Muscle layer of duodenum (tissue), 2 donors: ENCODE measurements around the gene PTPRD.

Source experiments
- H3K27ac ChIP-seq: one replicate; pipeline ENCODE4 v1.7.0; 2013; ENCODE audit warnings: mild to moderate bottlenecking, low read length
- H3K27me3 ChIP-seq: one replicate; pipeline ENCODE4 v1.7.0; 2013; ENCODE audit warnings: low read depth, mild to moderate bottlenecking, control low read depth, low read length
- H3K36me3 ChIP-seq, 2 donors: one replicate each; pipeline ENCODE4 v1.7.0; 2013; ENCODE audit warnings: low read length in 2 of 2, control low read depth in 1 of 2, mild to moderate bottlenecking in 1 of 2; ENCODE audit not compliant: insufficient read depth in 2 of 2, control insufficient read depth in 1 of 2
- H3K4me1 ChIP-seq, 2 donors: one replicate each; pipeline ENCODE4 v1.7.0; 2013; ENCODE audit warnings: low read length in 2 of 2, mild to moderate bottlenecking in 2 of 2, control low read depth in 1 of 2, moderate library complexity in 1 of 2; ENCODE audit not compliant: insufficient read depth in 2 of 2, control insufficient read depth in 1 of 2
- H3K4me3 ChIP-seq, 2 donors: one replicate each; pipeline ENCODE4 v1.7.0; 2013; ENCODE audit warnings: low read length in 2 of 2, low read depth in 1 of 2, mild to moderate bottlenecking in 1 of 2
- H3K9me3 ChIP-seq, 2 donors: one replicate each; pipeline ENCODE4 v1.7.0; 2013; ENCODE audit warnings: low read length in 2 of 2, control low read depth in 1 of 2, mild to moderate bottlenecking in 1 of 2; ENCODE audit not compliant: control insufficient read depth in 1 of 2
- donor health status: healthy.

PTPRD gene

DNA sequence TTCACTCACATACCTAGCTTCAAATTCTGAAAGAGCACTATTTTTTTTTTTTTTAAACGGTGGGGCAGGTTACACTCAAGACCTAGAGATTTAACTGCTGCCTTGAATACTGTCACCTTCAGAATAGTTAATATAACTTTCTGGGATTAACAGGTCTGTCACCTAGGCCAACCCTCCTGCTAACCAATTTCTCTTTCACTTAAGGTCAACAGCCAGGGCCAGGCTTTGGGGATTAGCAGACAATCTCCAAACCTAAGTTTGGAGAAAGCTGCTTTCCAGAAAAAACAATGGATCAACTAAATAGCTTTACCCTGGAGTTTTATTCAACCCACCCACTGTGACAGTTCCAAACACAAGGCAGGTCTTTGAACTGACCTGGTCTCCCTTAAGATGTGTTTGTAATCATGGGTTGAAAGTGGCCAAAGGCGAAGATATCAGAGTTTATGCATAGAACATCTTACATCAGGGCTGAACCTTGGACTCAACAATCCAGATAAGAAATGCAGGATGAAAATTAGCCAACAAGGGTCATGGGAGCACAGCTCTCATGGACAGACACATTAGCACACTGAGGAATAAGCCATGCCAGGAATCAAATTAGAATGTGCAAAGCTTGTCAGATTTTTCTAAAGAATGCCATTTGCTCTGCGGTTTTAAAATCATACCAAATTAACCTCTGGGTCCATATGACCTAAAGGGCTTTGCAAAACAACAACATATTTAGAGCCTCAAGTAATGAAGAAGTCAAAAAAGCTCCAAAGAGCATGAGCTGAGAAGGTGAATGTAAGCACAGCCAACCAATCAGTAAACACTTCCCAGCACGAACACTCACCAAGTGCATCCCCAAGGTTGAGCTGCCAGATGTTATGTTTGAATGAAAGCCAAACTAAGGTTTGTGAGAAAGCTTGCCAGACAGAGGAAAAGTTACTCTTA is 2274.7 kb downstream of the PTPRD start:
- H3K27ac ChIP-seq: no peak overlapping the region
- no peaks in the 10 kb centered on the region for H3K9me3 ChIP-seq
- H3K36me3 ChIP-seq: no peaks in the 10 kb centered on the region
- peaks cover 0 to 8% of the 10 kb centered on the region in 2 donors for H3K4me1 ChIP-seq
- no peaks in the 10 kb centered on the region for H3K27me3 ChIP-seq
- H3K4me3 ChIP-seq: no peak overlapping the region

DNA sequence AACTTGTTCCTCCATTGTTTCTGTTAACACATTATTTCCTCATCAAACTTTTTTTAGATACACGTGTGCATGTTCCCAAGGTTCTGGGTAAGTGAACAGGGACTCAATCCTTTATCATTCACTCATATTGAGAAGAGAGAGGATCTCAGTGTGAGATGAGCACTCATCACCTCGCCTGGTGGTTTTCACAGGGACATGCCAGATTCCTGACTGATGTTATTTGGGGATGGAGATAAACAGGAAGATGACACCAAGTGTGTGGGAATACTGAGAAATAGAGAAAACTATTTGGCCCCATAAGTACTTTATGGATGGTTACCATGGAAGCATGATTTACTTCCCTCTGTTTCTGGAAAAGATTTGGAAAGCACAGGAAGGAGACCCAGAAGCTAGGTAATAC is 2279.9 kb downstream of the PTPRD start:
- Histone ChIP-seq H3K9me3 (no peaks in the 10 kb centered on the region), H3K4me1 (no peaks in the 10 kb centered on the region), H3K36me3 (no peaks in the 10 kb centered on the region), H3K27ac (no peak overlapping the region), H3K4me3 (no peak overlapping the region), H3K27me3 (no peaks in the 10 kb centered on the region)

- no peak overlapping the region for H3K27ac ChIP-seq
- H3K9me3 ChIP-seq: no peaks in the 10 kb centered on the region
- H3K4me1 ChIP-seq: no peaks in the 10 kb centered on the region
- H3K27me3 ChIP-seq: no peaks in the 10 kb centered on the region
- H3K36me3 ChIP-seq: no peaks in the 10 kb centered on the region
- H3K4me3 ChIP-seq: no peak overlapping the region
These were observed 2280.5 kb downstream of the PTPRD start for GRCh38 chr9:8332331-8332650.

DNA sequence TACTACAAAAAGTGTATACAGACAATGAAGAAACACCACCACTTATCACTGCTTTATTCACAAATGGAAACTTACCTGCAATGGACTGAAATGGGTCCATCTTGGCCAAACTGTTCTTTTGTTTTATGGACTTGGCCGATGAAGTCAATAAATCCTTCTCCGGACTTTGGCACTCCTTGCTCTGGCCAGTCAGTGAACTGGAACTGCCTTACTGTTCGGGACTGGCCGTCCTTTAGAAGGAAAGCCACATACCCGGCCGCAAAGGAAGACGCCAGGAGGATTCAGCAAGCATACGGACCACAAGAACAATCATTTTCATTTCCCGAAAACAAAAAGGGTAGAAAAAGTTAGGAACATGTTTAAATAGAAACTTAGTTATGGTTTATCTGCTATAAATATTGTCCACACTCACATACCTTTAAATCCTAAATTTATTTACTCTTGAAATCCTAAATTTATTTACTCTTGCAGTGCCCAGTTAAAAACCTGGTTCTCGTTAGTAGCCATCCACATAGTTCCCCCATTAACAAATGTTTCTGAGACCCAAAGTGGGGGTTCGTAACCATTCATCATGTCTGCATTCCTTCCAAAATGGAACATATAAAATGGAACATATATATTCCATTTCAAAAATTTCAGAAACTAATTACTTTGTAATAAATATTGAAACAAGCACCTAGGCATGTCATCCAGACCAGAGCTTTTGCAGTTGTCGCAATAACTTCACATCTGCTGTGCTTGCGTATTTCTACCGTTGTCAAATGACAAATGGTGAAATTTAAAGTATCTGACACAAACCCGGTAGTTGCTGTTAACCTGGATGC is 2281.1 kb downstream of the PTPRD start:
- Histone ChIP-seq H3K4me3 (no peak overlapping the region), H3K9me3 (no peaks in the 10 kb centered on the region), H3K27me3 (no peaks in the 10 kb centered on the region), H3K4me1 (no peaks in the 10 kb centered on the region), H3K27ac (no peak overlapping the region), H3K36me3 (no peaks in the 10 kb centered on the region)

DNA sequence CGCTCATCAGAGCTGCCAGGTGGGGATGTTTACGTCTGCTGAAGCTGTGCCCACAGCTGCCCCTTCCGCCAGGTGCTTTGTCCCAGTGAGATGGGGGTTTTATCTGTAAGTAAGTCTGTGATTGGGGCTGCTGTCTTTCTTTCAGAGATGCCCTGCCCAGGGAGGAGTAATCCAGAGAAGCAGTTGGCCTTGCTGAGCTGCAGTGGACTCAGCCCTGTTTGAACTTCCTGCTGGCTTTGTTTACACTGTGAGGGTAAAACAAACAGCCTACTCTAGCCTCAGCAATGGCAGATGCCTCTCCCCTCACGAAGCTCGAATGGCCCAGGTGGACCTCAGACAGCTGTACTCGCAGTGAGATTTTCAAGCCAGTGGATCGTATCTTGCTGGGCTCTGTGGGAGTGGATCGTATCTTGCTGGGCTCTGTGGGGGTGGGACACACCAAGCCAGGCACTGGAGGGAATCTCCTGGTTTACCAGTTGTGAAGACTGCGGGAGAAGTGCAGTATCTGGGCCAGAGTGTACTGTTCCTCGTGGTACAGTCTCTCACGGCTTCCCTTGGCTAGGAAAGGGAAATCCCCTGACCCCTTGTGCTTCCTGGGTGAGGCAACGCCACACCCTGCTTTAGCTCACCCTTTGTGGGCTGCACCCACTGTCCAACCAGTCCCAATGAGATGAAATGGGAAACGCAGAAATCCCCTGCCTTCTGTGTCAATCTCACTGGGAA is 2283.1 kb downstream of the PTPRD start:
- H3K36me3 ChIP-seq: no peaks in the 10 kb centered on the region
- H3K9me3 ChIP-seq: no peaks in the 10 kb centered on the region
- no peaks in the 10 kb centered on the region for H3K27me3 ChIP-seq
- no peak overlapping the region for H3K27ac ChIP-seq
- no peaks in the 10 kb centered on the region for H3K4me1 ChIP-seq
- no peak overlapping the region for H3K4me3 ChIP-seq

GRCh38 chr9:8315211-8315610 is 2297.6 kb downstream of the PTPRD start:
- Histone ChIP-seq H3K4me1 (no peaks in the 10 kb centered on the region), H3K9me3 (peaks cover 5 to 6% of the 10 kb centered on the region in 2 donors), H3K27ac (no peak overlapping the region), H3K36me3 (no peaks in the 10 kb centered on the region), H3K27me3 (no peaks in the 10 kb centered on the region), H3K4me3 (no peak overlapping the region)

DNA sequence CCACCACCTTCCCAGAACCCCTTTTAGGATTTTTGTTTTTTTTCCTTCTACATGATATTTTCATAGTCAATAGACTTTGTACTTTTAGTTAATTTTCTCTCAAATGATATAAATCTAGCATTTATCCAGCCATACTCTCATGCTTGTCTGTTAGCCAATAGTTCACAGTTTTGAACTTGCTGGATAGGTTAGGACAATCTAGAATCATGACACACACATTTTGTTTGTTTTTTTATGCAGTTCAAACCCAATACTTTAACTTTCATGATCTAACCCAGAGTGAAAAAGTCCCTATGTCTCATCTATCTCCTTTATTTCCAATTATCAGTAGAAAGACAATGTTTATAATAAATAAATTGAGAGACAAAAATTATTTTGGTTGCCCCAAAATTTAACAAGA is 2303.5 kb downstream of the PTPRD start:
- Histone ChIP-seq H3K9me3 (peaks cover 5 to 7% of the 10 kb centered on the region in 2 donors), H3K27ac (no peak overlapping the region), H3K4me1 (no peaks in the 10 kb centered on the region), H3K36me3 (no peaks in the 10 kb centered on the region), H3K4me3 (no peak overlapping the region), H3K27me3 (no peaks in the 10 kb centered on the region)

DNA sequence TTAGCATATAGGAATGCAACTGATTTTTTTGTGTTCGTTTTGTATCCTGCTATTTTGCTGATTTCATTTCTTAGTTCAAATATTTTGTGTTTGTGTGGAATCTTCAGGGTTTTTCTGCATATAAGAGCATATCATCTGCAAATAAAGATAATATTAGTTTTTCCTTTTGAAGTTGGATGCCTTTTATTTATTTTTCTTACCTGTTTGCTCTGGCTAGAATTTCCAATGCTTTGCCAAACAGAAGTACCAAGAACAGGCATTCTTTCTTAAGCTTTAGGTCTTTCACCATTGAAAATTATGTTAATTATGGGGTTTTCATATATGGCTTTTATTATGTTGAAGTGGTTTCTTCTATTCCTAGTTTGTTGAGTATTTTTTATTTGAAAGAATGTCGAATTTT is 2308.1 kb downstream of the PTPRD start:
- Histone ChIP-seq H3K9me3 (no peaks in the 10 kb centered on the region), H3K27ac (no peak overlapping the region)

DNA sequence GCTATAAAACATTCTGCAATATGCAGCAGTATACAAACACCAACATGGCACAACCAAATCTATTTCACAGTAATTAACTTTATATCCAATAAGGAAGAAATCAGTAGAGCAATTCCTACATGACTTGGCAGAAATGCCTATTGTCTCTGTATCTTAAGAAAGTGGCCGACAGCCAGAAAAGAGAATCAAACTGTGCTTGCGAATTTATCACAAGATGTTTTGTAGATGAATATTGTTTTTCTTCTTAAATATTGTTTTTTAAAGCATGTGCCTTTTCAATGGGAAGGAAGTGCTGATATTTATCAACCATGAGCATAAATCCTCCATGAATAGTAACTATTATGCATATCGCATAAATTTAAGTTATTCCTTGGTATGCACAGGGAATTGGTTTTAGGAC is 2311.5 kb downstream of the PTPRD start:
- no peaks in the 10 kb centered on the region for H3K4me1 ChIP-seq
- no peak overlapping the region for H3K4me3 ChIP-seq
- H3K9me3 ChIP-seq: no peaks in the 10 kb centered on the region
- no peaks in the 10 kb centered on the region for H3K27me3 ChIP-seq
- H3K27ac ChIP-seq: no peak overlapping the region
- H3K36me3 ChIP-seq: no peaks in the 10 kb centered on the region

More for the DNA sequence above, 2308.1 kb downstream of the PTPRD start:
- Histone ChIP-seq H3K36me3 (no peaks in the 10 kb centered on the region), H3K4me3 (no peak overlapping the region), H3K4me1 (no peaks in the 10 kb centered on the region), H3K27me3 (no peaks in the 10 kb centered on the region)

DNA sequence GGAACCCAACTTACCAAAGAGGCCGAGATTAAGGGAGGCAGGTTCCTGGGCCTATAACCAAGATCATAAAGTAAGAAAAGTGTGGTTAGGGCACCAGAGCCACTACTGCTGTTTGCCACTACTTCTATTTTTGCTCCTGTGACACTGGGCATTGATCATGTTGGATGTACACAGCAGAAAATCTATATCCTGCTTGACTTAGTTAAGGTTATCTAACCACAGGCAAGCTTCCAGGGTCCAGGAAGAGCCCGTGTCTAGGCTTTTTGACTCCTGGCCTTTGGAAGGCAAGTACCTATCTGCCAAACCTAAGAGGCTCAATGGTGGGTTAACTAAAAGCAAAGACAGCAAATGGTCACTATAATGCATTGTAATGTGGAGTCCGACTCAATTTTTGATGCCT is 2315.8 kb downstream of the PTPRD start:
- no peak overlapping the region for H3K27ac ChIP-seq
- no peaks in the 10 kb centered on the region for H3K27me3 ChIP-seq
- no peaks in the 10 kb centered on the region for H3K4me1 ChIP-seq
- H3K9me3 ChIP-seq: no peaks in the 10 kb centered on the region
- H3K36me3 ChIP-seq: no peaks in the 10 kb centered on the region
- no peak overlapping the region for H3K4me3 ChIP-seq

DNA sequence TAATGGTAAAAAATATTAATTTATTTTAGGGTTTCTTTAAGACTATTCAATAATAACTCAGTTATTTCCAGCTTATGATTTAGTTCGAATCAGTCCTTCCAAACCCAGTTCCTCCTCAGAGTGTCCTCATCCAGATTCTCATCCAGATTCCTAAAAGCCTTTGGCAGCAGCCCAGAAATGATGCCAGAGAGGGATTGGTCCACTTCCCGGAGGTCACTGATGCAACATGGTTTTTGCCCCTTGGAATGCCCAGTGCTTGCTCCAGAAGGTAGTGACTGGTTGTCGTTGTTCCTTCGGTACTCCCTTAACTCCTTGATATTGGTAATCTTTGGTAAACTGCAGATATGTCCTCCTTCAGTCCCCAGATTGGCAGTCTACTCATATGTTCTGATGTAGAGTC is 2320.1 kb downstream of the PTPRD start:
- H3K9me3 ChIP-seq: no peaks in the 10 kb centered on the region

More for the DNA sequence above, 2320.1 kb downstream of the PTPRD start:
- Histone ChIP-seq H3K27me3 (no peaks in the 10 kb centered on the region), H3K4me3 (no peak overlapping the region), H3K36me3 (no peaks in the 10 kb centered on the region), H3K27ac (no peak overlapping the region), H3K4me1 (no peaks in the 10 kb centered on the region)
